Endodermal cell (in vitro differentiated cells): ENCODE results near the gene EDN2. TPM values are rescaled to one million over a fixed set of nuclear protein-coding genes. Genes with fewer than 3 reads are reported as not detected.
A peak's percentile ranks its signal among the peaks of the same experiment; 100 is the strongest.

Source experiments
- DNase-seq: peaks from one replicate; pipeline ENCODE4 v3.0.0-alpha.2; 2017
- H3K27ac ChIP-seq: 2 replicates; pipeline ENCODE4 v1.5.1; 2013; ENCODE audit warnings: mild to moderate bottlenecking, low read depth, low read length, moderate library complexity
- H3K27me3 ChIP-seq: 2 replicates; pipeline ENCODE4 v1.6.1; 2013; ENCODE audit warnings: mild to moderate bottlenecking, low read length, moderate library complexity; ENCODE audit not compliant: insufficient read depth, control insufficient read depth, poor library complexity, severe bottlenecking
- H3K36me3 ChIP-seq: 2 replicates; pipeline ENCODE4 v1.7.0; 2013; ENCODE audit warnings: mild to moderate bottlenecking, low read length, moderate library complexity; ENCODE audit not compliant: control insufficient read depth, insufficient read depth
- H3K4me1 ChIP-seq: one replicate; pipeline ENCODE4 v1.7.0; 2013; ENCODE audit warnings: low read length; ENCODE audit not compliant: control insufficient read depth, insufficient read depth
- H3K4me3 ChIP-seq: 2 replicates; pipeline ENCODE4 v1.5.1; 2013; ENCODE audit warnings: mild to moderate bottlenecking, low read length, moderate library complexity
- H3K9ac ChIP-seq: 2 replicates; pipeline ENCODE4 v1.6.1; 2013; ENCODE audit warnings: mild to moderate bottlenecking, low read length, moderate library complexity; ENCODE audit not compliant: poor library complexity, severe bottlenecking; ENCODE audit errors: extremely low read depth
- H3K9me3 ChIP-seq: 2 replicates; pipeline ENCODE4 v1.6.1; 2013; ENCODE audit warnings: mild to moderate bottlenecking, low read length, moderate library complexity; ENCODE audit not compliant: control insufficient read depth
- H3K27ac Mint-ChIP-seq: 2 replicates; pipeline ENCODE4 v1.8.0; 2020; ENCODE audit warnings: mixed read lengths
- H3K27me3 Mint-ChIP-seq: 2 replicates; pipeline ENCODE4 v1.8.0; 2021; ENCODE audit warnings: mild to moderate bottlenecking, mixed read lengths; ENCODE audit not compliant: insufficient read depth
- H3K36me3 Mint-ChIP-seq: 2 replicates; pipeline ENCODE4 v1.8.0; 2020; ENCODE audit warnings: low read depth, mixed read lengths
- H3K4me1 Mint-ChIP-seq: 2 replicates; pipeline ENCODE4 v1.8.0; 2020; ENCODE audit warnings: mixed read lengths
- H3K4me3 Mint-ChIP-seq: 2 replicates; pipeline ENCODE4 v1.8.0; 2020; ENCODE audit warnings: mild to moderate bottlenecking, moderate library complexity, mixed read lengths
- H3K9me3 Mint-ChIP-seq: 2 replicates; pipeline ENCODE4 v1.8.0; 2020; ENCODE audit warnings: mild to moderate bottlenecking, mixed read lengths
- whole genome bisulfite sequencing, 2 experiments: methylation state at CpG; one replicate each; pipeline versions ENCODE4 v1.1.5 to v1.1.7; 2013; ENCODE audit warnings: missing lambda C conversion rate in 2 of 2, mixed read lengths in 1 of 2; ENCODE audit not compliant: insufficient coverage in 1 of 2, insufficient read length in 1 of 2; 5-methylcytosine and 5-hydroxymethylcytosine counted together
- total RNA-seq, 2 donors: library from RNA; stranded (reverse); fragmentation: NEBNext Ultra II Directional in 1 of 2; extraction: Animal tissue kit (Norgen Biotek cat#: 25700) in 1 of 2; gene quantifications; 2 replicates in 1 of 2; 3 replicates in 1 of 2; pipeline ENCODE4 v1.2.1, GENCODE V29; 2021
- TF ChIP-seq, protein P1 (sequence below): fragments of 200-600 bp; sonication (generic); conservative IDR thresholded peaks from 2 replicates; pipeline ENCODE4 v1.5.0; 2021; ENCODE audit warnings: antibody characterized with exemption, mild to moderate bottlenecking

The EDN2 gene
- total RNA-seq, 2 donors from 2014 or later, result not detected

DNA sequence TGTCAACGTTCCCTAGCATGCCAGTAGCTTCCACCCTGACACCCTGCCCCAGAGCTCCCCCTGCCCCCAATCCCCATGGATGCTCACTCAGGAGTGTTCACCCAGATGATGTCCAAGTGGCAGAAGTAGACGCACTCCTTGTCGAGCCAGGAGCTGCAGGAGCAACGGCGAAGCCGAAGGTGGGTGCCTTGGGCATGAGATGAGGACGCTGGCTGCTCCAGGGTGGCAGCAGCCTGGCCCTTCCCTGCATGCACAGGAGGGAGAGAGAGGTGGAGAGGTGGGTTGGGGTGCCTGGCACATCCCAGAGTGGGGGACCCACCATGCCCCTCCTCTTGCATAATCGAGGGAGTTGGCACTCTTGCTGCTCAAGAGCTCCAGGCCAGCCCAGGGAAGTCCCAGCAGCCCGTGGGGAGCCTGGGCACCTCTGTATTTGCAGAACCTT, 502 bp downstream of the EDN2 start:
- H3K36me3 ChIP-seq, result no peaks in the 10 kb centered on the region
- H3K9me3 ChIP-seq, result no peaks in the 10 kb centered on the region
- H3K4me3 ChIP-seq, result no peak overlapping the region
- H3K27me3 Mint-ChIP-seq, result peaks cover 5% of the 10 kb centered on the region
- H3K36me3 Mint-ChIP-seq, result no peaks in the 10 kb centered on the region
- peaks cover 7% of the 10 kb centered on the region for H3K4me1 ChIP-seq
- TF ChIP-seq, protein P1, sequence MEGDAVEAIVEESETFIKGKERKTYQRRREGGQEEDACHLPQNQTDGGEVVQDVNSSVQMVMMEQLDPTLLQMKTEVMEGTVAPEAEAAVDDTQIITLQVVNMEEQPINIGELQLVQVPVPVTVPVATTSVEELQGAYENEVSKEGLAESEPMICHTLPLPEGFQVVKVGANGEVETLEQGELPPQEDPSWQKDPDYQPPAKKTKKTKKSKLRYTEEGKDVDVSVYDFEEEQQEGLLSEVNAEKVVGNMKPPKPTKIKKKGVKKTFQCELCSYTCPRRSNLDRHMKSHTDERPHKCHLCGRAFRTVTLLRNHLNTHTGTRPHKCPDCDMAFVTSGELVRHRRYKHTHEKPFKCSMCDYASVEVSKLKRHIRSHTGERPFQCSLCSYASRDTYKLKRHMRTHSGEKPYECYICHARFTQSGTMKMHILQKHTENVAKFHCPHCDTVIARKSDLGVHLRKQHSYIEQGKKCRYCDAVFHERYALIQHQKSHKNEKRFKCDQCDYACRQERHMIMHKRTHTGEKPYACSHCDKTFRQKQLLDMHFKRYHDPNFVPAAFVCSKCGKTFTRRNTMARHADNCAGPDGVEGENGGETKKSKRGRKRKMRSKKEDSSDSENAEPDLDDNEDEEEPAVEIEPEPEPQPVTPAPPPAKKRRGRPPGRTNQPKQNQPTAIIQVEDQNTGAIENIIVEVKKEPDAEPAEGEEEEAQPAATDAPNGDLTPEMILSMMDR, result no peak
- no peak overlapping the region for H3K9ac ChIP-seq
- no peak overlapping the region for H3K27ac Mint-ChIP-seq
- no peaks in the 10 kb centered on the region for H3K9me3 Mint-ChIP-seq
- peak; percentile 61 for DNase-seq
- no peak overlapping the region for H3K4me3 Mint-ChIP-seq
- 84 to 88% methylated on average over 6 to 9 of the region's 9 CpGs for WGBS, 2 experiments
- peaks cover 27% of the 10 kb centered on the region for H3K4me1 Mint-ChIP-seq
- no peak overlapping the region for H3K27ac ChIP-seq
- no peaks in the 10 kb centered on the region for H3K27me3 ChIP-seq

DNA sequence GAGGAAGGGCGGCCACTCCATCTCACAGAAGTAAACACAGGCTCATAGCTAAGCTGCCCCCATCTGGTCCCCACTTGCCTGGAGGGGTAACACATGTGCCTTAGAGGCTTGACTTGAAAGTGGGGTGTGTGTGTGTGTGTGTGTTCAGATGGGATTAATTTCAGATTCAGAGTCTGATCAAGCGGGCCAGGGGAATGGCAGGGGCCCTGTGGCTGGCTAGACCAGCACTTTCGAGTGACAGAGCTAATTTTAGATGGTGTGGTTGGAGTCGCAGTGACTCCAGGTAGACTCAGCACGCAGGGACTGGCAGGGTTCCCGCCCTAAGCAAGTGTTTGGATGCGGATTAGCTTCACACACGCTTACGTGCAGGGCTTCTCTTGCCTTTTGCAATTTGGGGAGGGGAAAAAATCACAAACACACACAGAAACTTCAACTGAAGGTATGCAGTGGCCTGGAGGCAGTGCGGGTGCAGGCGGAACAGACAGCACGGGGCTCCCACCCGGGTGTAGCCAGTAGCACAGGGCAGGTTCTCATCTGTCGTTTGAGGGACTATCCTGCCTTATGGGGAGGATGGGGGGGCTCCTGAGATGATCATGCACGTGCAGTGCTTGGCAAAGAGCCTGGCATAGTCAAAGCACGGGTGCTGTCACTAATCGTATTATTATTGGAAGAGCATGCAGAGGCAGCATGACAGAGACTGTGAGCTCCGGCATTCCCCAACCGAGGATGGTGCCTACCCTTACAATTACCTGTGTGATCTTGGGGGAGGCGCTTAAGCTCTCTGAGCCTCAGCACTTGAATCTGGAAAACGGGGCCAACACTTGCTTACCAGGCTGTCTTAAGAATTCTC, 1.3 kb downstream of the EDN2 start:
- DNase-seq, result peak; percentile 51
- peaks cover 27% of the 10 kb centered on the region for H3K4me1 Mint-ChIP-seq
- H3K9me3 Mint-ChIP-seq, result no peaks in the 10 kb centered on the region
- TF ChIP-seq, protein P1, result no peak
- no peak overlapping the region for H3K4me3 Mint-ChIP-seq
- Histone ChIP-seq H3K27me3 (no peaks in the 10 kb centered on the region), H3K27ac (no peak overlapping the region), H3K4me3 (no peak overlapping the region), H3K9me3 (no peaks in the 10 kb centered on the region), H3K9ac (no peak overlapping the region), H3K4me1 (peaks cover 7% of the 10 kb centered on the region), H3K36me3 (no peaks in the 10 kb centered on the region)
- no peak overlapping the region for H3K27ac Mint-ChIP-seq
- no peaks in the 10 kb centered on the region for H3K36me3 Mint-ChIP-seq
- peaks cover 5% of the 10 kb centered on the region for H3K27me3 Mint-ChIP-seq
- 88 to 91% methylated on average over 15 to 21 of the region's 21 CpGs for WGBS, 2 experiments

DNA sequence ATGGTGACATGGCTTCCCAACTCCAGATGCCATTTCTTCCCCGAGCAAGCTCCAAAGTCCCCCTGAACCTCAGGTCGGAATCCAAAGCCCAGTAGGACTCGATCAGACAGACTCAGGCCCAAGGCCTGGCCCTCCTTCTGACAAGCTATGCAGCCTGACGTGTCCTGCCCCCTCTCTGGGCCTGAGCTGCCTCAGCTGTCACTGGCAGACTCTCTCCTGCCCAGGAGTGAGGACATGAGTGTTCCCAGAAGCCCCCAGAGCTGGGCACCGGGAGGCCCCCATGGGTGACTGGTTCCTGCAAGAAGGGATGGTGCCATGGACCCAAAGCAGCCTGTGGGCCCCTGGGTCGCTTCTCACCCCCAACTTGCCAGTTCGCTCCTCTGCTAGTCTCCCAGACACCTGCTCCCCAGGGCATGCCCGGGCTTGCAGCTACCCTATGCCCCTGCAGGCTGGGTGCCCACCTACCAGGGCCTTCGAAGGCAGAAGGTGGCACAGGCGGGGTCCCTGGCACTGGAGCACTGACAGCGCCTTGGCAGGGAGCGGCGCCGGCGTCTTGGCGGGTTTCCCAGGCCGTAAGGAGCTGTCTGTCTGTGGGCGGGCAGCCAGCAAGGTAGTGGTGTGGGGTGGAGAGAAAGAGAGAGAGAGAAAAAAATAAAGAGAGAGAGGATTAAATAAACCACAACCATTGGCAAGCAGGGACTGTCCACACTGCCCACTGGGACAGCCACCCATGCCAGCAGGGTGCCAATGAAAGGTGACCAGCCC, 2.3 kb downstream of the EDN2 start:
- H3K9me3 Mint-ChIP-seq, result no peaks in the 10 kb centered on the region
- peaks cover 7% of the 10 kb centered on the region for H3K4me1 ChIP-seq
- H3K9me3 ChIP-seq, result no peaks in the 10 kb centered on the region
- no peak overlapping the region for H3K27ac Mint-ChIP-seq
- peaks cover 20% of the 10 kb centered on the region for H3K4me1 Mint-ChIP-seq
- TF ChIP-seq, protein P1, result no peak
- no peak overlapping the region for H3K4me3 ChIP-seq
- DNase-seq, result no peak
- no peaks in the 10 kb centered on the region for H3K36me3 Mint-ChIP-seq
- no peaks in the 10 kb centered on the region for H3K36me3 ChIP-seq
- 80 to 89% methylated on average over 3 to 18 of the region's 18 CpGs for WGBS, 2 experiments
- H3K27me3 ChIP-seq, result no peaks in the 10 kb centered on the region
- no peak overlapping the region for H3K4me3 Mint-ChIP-seq
- no peak overlapping the region for H3K9ac ChIP-seq
- peaks cover 3% of the 10 kb centered on the region for H3K27me3 Mint-ChIP-seq
- H3K27ac ChIP-seq, result no peak overlapping the region
